HuH-7.5 (cell line): Measurements from ENCODE around the gene MPRIP.

Experiments
- DNase-seq: peaks from one replicate; pipeline ENCODE4 v3.0.0; 2011; ENCODE audit warnings: low spot score

Gene MPRIP

DNA sequence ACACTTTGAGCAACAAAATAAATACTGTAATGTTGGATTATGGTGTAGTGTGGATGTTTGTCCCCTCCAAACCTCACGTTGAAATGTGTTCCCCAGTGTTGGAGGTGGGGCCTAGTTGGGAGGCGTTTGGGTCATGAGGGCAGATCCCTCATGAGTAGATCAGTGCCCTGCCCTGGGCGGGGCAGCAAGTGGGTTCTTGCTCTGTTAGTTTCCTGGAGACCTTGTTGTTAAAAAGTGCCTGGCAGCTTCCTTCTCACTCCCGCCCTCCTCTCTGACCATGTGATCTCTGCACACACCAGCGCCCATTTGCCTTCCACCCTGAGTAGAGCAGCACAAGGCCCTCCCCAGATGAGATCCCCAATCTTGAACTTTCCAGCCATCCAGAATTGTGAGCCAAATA, 67.7 kb downstream of the MPRIP start:
- no peak for DNase-seq

DNA sequence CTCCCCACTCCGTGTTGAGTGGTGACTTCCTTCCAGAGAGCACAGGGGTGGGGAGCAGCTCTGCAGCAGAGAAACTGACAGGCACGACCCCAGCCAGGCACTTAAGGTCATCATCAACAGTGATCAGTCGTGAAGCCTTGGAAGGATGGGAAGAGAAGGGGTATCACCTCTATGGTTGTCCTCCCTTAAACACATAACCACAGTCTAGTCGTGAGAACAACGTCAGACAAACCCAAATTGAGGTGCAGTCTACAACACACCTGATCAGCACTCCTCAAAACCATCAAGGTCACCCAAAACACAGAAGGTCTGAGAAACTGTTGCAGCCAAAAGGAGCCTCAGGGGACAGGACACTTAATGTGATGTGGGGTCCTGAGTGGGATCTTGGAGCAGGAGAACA, 68.3 kb downstream of the MPRIP start:
- DNase-seq = no peak

DNA sequence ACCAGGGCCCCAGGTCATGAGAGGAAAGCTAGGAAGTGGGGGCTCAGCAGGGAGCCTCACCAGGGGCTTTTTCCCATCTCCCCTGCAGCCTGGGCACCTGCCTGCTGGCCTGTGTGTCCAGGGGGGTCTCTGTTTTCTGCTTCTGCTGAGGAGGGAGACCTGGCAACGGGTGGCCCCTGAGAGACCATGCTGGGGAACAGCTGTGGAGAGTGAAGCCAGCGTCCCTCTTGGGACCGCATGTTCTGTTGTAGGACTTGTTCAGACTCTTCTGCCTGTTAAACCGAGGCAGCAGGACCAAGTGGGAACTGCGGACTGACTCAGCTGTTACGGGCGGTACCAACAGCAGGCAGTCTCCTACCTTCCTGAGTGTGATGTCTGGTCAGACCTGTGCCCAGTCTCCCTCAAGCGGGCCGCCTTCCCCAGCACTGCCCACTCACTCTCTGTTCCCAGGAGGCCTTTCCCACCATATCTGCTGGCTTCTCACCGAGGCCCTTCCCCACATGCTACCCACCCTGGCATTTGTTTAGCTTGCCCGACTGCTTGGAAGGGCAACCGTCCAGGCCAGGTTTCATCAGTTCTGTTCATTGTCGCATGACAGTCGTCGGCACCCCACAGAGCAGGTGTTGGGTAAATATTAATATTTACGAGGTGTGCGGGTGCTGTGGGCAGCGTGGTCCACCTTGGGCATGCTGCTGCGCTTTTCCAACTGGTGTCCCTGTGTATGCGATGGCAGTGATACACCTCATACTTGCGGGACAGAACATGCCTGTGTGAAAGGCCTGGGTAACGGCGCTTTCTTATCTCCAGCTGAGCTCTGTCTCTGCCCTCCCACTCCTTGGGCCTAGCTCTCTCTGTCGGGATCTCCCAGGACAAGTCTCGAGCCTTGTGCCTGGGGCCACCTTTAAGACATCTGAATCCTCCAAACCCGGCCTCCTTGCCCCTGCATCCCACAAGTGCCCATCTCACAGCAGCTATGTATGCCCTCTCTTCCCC, 69.4 kb downstream of the MPRIP start:
- DNase-seq = no peak

DNA sequence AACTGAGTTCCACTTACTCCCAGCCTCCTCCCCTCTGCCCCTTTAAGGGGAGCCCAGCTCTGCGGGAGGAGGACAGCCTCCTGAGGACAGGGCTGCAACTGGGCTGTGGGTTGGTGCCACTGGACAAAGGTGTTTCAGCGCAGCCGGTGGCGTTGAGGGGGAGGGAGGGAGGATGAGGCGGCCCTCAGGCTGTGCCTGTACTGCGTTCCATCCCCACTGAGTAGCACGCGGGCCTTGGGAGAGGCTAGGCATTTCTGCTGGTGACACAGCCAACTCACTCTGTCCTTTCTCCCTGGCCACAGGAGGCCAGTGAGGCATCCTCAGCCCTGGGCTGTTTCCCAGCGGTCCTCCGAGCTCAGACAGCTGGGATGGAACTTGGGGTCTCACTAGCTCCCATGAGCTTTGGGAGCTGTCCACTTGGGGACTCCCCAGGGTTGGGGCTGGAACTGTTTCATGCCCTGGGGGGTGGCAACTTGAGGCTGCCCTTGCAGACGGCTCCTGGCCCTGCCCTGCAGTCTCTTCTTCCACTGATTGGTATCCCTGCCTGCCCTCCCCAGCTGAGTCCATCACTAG, 70.5 kb downstream of the MPRIP start:
- DNase-seq = no peak

DNA sequence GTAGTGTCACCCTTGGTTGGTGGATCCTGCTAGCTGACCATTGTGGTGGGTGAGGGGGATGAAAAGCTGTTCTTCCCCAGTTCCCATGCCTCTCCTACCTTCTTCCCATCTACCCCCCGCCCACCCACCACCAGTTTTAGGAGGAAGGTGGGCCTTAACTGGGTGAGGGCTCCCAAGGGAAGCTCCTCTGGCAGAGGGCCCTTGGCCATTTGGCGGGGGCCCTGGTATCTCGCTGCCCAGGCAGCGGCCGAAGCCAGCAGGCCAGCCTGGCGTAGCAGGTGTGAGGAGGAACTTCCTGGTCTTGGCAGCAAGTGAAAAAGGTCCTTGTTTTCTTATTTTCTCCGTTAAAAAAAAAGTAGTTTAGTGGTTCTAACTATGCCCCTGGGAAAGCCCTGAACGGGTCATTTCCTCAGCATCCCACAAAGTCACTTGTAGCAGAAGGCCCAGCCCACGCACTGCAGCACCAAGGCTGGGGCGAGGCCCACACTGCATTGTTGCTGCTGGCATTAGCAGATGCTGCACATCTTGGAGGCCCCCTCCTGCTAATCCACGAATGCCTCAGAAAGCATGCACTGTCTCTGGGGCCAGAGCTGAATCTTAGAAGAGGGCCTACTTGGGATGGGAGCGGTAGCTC, 72.5 kb downstream of the MPRIP start:
- no peak for DNase-seq

DNA sequence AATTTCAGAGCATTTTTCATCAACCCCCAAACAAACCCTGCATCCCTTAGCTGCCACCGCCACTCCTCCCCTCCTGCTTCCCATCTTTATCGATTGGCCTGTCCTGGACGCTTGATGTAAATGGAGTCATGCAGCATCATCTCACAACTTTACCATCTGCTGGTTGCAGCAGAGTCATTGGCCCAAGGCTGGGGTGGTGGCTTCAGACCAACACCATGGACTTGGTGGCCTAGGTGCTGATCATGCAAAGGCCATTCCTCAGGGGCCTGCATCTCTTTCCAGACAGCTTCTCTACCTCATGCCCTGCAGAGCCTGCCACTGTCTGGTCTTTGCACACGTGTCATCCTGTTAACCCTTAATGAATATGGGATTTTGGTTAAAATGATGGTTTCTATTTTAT, 73.4 kb downstream of the MPRIP start:
- no peak for DNase-seq

DNA sequence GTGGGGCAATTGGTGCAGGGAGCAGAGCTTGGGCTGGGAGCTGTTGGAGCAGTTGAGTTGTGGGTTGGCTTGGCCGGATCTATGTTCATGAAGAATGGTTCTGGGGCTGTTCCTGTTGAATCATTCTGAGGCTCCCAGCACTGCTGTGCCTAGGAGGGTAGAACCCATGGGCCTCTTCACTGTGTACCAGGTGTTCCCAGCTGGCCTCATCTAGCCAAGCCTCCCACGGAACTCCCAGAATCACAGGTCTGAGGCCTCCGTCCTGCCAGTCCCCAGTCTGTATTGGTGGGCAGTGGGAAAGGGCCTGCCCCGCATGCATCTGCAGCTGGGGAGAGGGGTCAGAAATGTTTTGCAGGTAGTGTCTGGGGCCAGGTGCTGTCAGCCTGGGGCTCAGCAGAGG, 74.1 kb downstream of the MPRIP start:
- DNase-seq = no peak

DNA sequence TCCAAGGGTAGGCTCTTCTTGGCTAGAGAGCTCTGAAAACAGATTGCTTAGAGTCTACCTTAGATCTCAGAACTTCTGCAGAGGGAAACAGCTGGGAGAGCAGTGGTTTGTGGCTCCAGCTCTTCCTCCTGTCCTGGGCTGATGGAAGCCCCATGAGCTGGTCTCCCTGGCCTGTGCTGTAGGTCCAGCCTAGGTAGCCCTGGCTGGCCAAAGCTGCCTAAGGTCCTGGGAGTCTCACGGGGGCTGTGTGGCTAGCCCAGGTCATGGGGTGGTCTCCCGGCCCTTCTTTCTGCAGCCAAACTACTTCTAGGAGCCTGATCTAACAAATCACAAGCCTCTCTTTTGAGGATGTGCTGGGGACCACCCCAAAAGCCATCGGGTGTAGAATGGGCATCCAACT, 75.7 kb downstream of the MPRIP start:
- no peak for DNase-seq

DNA sequence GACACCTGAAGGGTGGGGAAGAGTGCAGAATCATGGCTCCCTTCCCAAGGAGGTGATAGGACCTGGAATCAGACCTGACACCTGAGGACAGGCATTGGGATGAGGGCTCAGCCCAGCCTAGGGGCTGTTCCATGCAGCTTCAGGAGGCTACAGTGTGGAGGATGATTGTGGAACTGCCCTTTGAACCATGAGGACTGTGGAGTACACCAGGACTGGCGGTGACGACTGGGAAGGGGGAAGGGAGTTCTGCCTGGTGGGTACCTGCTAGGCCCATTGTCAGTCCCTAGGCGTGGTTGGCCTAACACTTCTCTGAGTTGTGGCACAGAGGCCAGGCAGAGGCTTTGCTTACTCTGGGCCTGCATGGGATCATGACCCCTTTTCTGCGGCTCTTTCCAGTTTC, 76.1 kb downstream of the MPRIP start:
- no peak for DNase-seq

DNA sequence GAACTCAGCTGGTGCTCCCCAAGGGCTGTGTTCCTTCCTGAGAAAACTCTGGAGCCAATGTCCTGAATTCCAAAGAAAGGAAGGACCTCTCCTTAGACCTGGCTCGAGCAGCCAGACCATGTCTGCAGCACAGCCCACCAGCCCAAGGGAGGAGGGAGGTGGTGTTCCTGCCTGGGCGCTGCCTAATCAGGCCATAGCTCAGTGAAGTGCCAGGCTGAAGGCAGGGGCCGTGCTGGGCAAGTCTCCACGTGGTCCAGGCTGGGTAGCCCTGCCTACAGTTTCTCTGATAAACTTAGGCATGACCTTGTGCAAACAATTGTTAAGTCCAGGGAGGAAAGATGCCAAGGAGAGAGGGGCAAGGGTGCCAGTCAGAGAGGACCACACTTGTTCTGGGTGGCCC, 76.8 kb downstream of the MPRIP start:
- no peak for DNase-seq

DNA sequence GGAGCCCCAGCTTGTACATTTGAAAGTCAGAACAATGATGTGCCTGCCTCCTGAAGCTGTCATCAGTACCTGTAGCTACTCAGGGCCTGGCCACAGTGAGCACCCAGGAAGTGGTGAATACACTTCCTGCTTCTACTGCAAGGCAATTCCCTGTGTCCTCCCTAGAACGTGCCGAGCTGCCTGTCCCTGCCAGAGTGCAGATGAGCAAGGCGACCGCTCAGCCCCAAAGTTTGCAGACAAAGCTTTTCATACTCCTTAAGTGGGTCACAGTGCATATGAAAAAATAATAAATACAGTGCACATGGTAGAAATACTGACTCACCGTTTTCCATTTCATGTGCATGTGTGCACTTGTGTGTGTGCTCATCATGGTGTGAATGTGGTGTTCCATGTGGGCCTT, 77.3 kb downstream of the MPRIP start:
- DNase-seq = no peak

DNA sequence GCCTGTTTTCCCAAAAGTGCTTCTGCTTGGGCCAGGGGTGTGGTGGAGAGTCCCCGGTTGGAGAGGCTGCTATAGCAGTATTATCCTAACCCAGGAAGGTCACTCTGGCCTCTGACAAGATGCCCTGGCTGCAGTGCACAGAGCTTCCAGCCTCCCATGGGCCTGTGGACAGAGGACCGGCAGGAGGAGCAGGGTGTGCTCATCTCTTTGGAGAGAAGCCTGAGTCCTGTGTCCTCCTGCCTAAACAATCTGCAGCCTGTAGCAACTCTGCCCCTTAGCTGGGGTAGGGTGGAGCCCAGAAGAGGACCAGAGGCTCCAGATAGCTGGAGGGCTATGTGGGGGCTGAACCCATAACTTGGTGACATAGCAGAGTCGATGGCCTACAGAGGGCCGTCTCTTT, 78.0 kb downstream of the MPRIP start:
- DNase-seq = no peak

DNA sequence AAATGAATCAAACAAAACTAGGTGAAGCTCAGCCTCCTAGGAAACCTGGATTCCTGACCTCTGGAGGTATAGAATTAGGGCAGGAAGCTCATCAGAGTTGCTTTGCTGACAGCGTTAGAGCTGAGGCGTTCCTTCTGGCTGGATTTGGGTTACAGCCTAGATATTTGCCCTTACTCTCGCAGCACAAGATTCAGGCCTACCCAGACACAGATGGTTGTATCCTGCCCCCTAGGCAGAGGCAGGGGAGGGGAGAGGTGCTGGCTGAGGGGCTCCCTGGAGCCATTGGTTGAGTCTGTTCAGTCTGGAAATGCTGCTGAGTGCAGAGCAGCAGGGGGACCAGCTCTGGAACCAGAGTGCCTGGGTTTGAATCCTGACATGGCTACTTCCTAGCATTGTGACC, 78.4 kb downstream of the MPRIP start:
- DNase-seq = no peak

DNA sequence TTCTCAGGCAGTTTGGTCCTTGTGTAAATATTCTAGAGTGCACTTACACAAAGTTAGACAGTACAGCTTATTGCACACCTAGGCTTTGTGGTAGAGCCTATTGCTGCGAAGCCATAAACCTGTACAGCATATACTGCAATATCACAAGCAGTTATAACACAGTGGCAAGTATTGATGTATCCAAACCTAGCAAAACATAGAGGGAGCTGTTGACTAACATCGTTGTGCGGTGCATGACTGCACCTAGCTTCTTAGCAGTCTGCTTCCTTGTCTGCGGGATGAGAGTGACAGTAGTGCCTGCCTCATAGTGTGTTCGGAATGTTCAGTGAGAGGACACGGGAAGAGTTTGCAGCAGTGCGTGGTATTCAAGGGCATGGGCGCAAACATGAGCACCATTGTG, 78.9 kb downstream of the MPRIP start:
- no peak for DNase-seq

DNA sequence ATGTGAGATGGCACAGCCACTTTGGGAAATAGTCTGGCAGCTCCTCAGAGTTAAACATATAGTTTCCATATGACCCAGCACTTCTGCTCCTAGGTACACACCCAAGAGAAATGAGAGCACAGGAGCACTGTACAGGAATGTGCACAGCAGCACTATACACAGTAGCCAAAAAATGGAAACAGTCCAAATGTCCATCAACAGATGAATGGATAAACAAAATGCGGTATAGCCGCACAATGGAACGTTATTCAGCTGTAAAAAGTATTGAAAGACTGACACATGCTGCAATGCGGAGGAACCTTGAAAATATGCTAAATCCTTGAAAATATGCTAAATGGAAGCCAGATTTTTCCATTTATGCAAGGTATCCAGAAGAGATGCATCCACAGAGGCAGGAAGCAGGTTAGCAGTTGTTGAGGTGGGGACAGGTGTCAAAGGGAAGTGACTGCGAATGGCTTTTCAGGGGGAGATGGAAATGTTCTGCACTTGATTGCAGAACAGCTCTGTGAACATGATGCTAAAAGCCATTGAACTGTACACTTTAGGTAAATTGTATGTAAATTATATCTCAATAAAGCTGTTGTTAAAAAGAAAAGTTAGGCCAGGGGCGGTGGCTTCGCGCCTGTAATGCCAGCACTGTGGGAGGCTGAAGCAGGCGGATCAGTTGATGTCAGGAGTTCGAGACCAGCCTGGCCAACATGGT, 80.7 kb downstream of the MPRIP start:
- DNase-seq = no peak

DNA sequence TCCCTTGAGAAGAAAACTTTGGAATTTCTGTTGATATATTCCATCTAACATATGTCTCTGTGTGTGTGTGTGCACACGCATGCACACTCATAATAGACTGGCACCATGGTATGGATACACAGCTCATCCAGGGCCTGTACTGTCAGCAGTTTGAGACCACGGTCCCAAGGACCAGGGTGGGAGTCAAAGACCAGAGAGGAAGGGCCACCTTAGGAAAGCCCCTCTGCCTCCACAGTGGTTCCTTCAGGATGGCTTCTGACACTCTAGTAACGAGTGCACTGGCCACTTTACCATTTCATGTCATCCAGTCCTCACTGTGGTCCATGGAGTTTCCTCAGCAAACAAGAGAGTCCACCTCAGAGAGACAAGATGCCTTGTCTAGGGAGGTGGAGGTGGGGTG, 82.1 kb downstream of the MPRIP start:
- DNase-seq = no peak

DNA sequence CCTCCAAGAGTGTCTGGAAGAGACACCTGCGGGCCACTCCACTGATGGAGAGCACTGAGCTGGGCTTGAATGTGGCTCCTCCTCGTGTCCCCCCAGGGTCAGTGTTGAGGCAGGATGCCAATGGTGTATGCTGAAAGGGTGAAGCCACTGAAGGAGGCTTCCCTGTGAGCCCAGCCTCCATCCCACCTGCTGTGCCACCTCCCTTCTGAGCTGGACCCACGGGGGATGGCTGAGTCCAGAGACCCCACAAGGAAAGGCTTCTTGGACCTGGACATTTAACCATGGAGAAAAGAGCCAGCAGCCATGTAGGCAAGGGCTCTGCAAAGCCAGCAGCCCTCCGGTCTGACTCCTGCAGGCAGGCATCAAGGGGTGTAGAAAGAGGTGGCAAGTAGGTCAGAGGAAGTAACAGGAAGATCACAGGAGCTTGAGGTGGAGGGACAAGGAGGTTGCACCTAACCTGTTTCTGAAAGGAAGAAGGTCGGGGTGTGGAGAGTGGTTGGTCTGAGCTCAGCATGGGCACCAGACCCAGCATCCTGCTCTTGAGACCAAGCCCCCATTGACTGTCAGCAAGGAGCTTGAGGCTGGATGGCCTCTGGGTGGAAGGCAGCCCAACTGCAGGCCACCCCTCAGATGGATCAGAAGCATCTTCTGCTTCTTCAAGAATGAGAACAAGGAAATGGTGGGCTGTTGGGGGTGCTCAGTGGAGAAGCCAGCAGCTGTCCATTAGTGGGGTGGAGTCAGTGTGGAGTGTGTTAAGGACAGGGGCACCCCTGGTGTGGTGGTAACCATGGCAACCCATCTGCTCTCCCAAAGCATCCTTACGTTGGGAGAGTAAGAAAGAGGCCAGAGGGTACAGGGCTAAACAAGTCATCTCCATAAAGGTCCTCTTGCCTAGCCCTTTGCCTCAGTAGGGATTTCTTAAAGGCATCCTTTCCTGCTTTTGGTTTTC, 83.2 kb downstream of the MPRIP start:
- DNase-seq = no peak

DNA sequence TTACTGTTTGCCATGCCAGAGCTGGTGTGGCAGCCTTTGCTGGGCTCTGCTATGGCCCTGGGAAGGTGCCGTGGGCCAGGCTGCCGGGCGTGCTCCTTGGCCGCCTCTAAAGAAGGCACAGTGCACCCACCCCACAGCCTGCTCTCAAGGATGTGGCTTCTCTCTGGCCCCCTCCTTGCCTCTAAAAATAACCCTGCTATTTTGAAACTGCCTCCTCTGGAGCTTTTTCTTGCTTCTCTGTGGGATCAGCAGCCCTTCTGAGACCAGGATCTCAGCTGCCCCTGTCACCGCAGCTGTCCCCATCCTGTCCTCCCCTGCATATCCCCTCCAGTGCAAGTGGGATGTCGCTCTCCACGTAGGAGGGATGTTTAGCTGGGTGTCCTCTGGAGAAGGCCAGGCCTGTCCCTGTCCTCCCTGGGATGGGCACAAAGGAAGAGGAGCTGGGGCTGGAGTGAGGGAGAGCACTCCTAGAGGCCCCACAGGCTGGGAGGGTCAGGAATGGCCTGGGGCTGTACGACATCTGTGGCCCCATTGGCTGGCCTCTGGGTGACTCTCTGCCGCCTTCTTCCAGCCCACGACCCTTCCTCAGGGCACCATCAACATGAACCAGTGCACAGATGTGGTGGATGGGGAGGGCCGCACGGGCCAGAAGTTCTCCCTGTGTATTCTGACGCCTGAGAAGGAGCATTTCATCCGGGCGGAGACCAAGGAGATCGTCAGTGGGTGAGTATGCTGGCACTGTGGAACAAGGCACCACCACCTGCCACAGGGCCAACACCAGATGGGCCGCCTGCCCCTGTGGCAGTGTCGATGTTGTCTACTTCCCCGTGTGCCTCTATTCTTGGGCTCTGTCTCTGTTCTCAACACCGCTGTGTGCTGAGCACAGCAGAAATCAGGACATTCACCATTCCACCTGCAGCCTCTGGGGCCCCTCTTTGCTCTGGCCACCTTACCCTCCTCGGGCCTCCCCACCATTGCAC, 84.2 kb downstream of the MPRIP start:
- no peak for DNase-seq

DNA sequence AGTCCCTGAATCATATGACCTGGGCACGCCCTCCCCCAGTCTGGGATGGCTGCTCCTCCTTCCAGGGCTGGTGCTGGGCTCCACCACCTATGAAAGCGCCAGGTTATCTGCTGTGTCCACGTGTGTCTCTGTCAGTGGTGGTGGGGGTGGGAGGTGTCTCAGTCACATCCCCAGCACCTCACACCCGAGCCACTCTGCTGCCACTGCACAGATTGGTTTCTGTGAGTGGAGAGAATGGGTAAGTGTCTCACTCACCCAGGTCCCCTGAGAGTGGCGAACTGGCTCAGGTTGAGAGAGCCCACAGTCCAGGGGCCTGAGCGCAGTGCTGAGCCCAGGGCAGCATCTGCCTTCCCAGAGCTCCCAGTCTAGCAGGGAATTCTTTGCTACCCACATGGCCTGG, 84.9 kb downstream of the MPRIP start:
- DNase-seq = no peak

DNA sequence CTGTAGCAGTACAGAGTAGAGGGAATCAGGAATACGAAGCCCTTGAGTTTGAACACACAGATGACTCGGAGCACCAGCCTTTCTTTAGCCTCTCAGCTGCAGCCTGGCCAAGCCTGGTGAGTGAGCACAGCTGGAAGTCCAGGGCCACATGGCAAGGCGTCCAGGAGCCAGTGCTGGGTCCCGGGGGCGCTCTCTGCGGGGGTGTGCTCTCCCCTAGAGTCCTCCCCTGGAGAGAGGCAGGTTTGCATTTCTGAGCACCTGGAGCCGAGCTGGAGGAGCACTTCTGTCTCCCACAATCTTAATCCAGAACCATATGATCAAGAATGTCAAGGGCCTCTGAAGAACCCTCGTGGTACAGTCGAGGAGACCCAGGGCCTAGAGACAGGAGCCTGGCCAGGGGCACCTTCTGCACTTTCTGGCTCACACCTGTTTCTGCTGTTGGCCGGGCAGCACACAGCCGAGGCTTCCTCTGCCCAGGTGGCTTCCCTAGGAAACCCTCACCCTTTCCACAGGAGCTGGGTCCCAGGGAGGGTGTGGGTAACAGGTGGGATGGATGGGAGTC, 85.6 kb downstream of the MPRIP start:
- DNase-seq = no peak
